WTC11 (cell line): ENCODE data around the gene KPTN. TPM values are rescaled to one million over a fixed set of nuclear protein-coding genes. Genes with fewer than 3 reads are reported as not detected.

Experiments used
- ATAC-seq: fragments of 200-7000 bp; cut with Tn5 transposase; 2 replicates; pipeline ENCODE4 v1.10.0; 2021; ENCODE audit warnings: mild to moderate bottlenecking, moderate library complexity
- CTCF ChIA-PET: fragments of 300-600 bp; sonication (Branson Sonifier 250); formaldehyde crosslinking; loops from one replicate; lab custom pipeline; 2021; ENCODE audit warnings: antibody characterized with exemption; lab: Charles Lee
- POLR2A ChIA-PET: fragments of 350-600 bp; sonication (Branson Sonifier 250); formaldehyde crosslinking; loops from one replicate; lab custom pipeline; 2021; ENCODE audit warnings: antibody characterized with exemption; lab: Charles Lee
- DNase-seq: peaks from one replicate; pipeline ENCODE4 v3.0.0; 2021; ENCODE audit warnings: low spot score
- H3K27ac Mint-ChIP-seq: 2 replicates; pipeline ENCODE4 v1.8.0; 2021; ENCODE audit warnings: mixed read lengths
- H3K27me3 Mint-ChIP-seq: 2 replicates; pipeline ENCODE4 v1.8.0; 2021; ENCODE audit warnings: low read depth, mild to moderate bottlenecking, moderate library complexity, mixed read lengths
- H3K36me3 Mint-ChIP-seq: 2 replicates; pipeline ENCODE4 v1.8.0; 2021; ENCODE audit warnings: mixed read lengths
- H3K4me1 Mint-ChIP-seq: 2 replicates; pipeline ENCODE4 v1.8.0; 2022; ENCODE audit warnings: mixed read lengths
- H3K4me3 Mint-ChIP-seq: 2 replicates; pipeline ENCODE4 v1.8.0; 2021; ENCODE audit warnings: mild to moderate bottlenecking, moderate library complexity, mixed read lengths
- H3K9me3 Mint-ChIP-seq: 2 replicates; pipeline ENCODE4 v1.8.0; 2021; ENCODE audit warnings: mixed read lengths
- ARID4B ChIP-seq: sonication (generic); formaldehyde crosslinking; IDR thresholded peaks from 2 replicates; pipeline ENCODE4 v1.8.0; 2023; ENCODE audit warnings: missing genetic modification reagents, mild to moderate bottlenecking, borderline replicate concordance
- ATF3 ChIP-seq: sonication (generic); formaldehyde crosslinking; conservative IDR thresholded peaks from 2 replicates; pipeline ENCODE4 v1.8.1; 2022; ENCODE audit warnings: mild to moderate bottlenecking, missing genetic modification reagents
- CBFB ChIP-seq: sonication (generic); formaldehyde crosslinking; IDR thresholded peaks from 2 replicates; pipeline ENCODE4 v1.8.1; 2022; ENCODE audit warnings: mild to moderate bottlenecking, low read depth, missing genetic modification reagents
- ELF4 ChIP-seq: sonication (generic); formaldehyde crosslinking; IDR thresholded peaks from 2 replicates; pipeline ENCODE4 v1.8.1; 2022; ENCODE audit warnings: low read depth, mild to moderate bottlenecking, moderate library complexity, missing genetic modification reagents
- ETV6 ChIP-seq: sonication (generic); formaldehyde crosslinking; IDR thresholded peaks from 2 replicates; pipeline ENCODE4 v1.8.1; 2022; ENCODE audit warnings: mild to moderate bottlenecking, missing genetic modification reagents
- FOXK1 ChIP-seq: sonication (generic); formaldehyde crosslinking; IDR thresholded peaks from 2 replicates; pipeline ENCODE4 v1.8.0; 2022; ENCODE audit warnings: mild to moderate bottlenecking, moderate library complexity, missing genetic modification reagents
- JUN ChIP-seq: sonication (generic); formaldehyde crosslinking; IDR thresholded peaks from 2 replicates; pipeline ENCODE4 v1.8.0; 2023; ENCODE audit warnings: mild to moderate bottlenecking, missing genetic modification reagents
- MLX ChIP-seq: sonication (generic); formaldehyde crosslinking; IDR thresholded peaks from 2 replicates; pipeline ENCODE4 v1.8.1; 2023; ENCODE audit warnings: mild to moderate bottlenecking, missing genetic modification reagents, moderate library complexity
- MYBL2 ChIP-seq: sonication (generic); formaldehyde crosslinking; IDR thresholded peaks from 2 replicates; pipeline ENCODE4 v1.8.1; 2023; ENCODE audit warnings: mild to moderate bottlenecking, moderate library complexity, missing genetic modification reagents
- NFE2L1 ChIP-seq: sonication (generic); formaldehyde crosslinking; IDR thresholded peaks from 2 replicates; pipeline ENCODE4 v1.8.1; 2023; ENCODE audit warnings: missing genetic modification reagents
- NR1H2 ChIP-seq: sonication (generic); formaldehyde crosslinking; IDR thresholded peaks from 2 replicates; pipeline ENCODE4 v1.9.0; 2021; ENCODE audit warnings: mild to moderate bottlenecking, moderate library complexity, missing genetic modification reagents
- OVOL2 ChIP-seq: fragments of 250-450 bp; sonication (Bioruptor Pico); IDR thresholded peaks from 2 replicates; pipeline ENCODE4 v1.9.0; 2021; ENCODE audit warnings: mild to moderate bottlenecking, borderline replicate concordance
- PREB ChIP-seq: sonication (generic); formaldehyde crosslinking; IDR thresholded peaks from 2 replicates; pipeline ENCODE4 v1.8.1; 2022; ENCODE audit warnings: mild to moderate bottlenecking, missing genetic modification reagents, moderate library complexity, borderline replicate concordance
- RORB ChIP-seq: fragments of 250-450 bp; sonication (Bioruptor Pico); IDR thresholded peaks from 2 replicates; pipeline ENCODE4 v1.9.0; 2021; ENCODE audit warnings: mild to moderate bottlenecking
- SMAD3 ChIP-seq: sonication (generic); formaldehyde crosslinking; IDR thresholded peaks from 2 replicates; pipeline ENCODE4 v1.8.0; 2022; ENCODE audit warnings: missing genetic modification reagents, mild to moderate bottlenecking, borderline replicate concordance
- SMAD4 ChIP-seq: sonication (generic); formaldehyde crosslinking; IDR thresholded peaks from 2 replicates; pipeline ENCODE4 v1.8.0; 2022; ENCODE audit warnings: mild to moderate bottlenecking, missing genetic modification reagents
- STAT6 ChIP-seq: sonication (generic); formaldehyde crosslinking; conservative IDR thresholded peaks from 2 replicates; pipeline ENCODE4 v1.8.1; 2023; ENCODE audit warnings: mild to moderate bottlenecking, low read depth, missing genetic modification reagents, moderate library complexity
- TEAD4 ChIP-seq: sonication (generic); formaldehyde crosslinking; IDR thresholded peaks from 2 replicates; pipeline ENCODE4 v1.8.0; 2022; ENCODE audit warnings: mild to moderate bottlenecking, missing genetic modification reagents
- TP53 ChIP-seq: sonication (generic); formaldehyde crosslinking; IDR thresholded peaks from 2 replicates; pipeline ENCODE4 v1.8.1; 2023; ENCODE audit warnings: mild to moderate bottlenecking, missing genetic modification reagents
- ZBTB21 ChIP-seq: sonication (generic); formaldehyde crosslinking; IDR thresholded peaks from 2 replicates; pipeline ENCODE4 v1.8.1; 2023; ENCODE audit warnings: mild to moderate bottlenecking, missing genetic modification reagents, borderline replicate concordance
- ZBTB43 ChIP-seq: sonication (generic); formaldehyde crosslinking; IDR thresholded peaks from 2 replicates; pipeline ENCODE4 v1.8.1; 2023; ENCODE audit warnings: mild to moderate bottlenecking, missing genetic modification reagents
- ZNF138 ChIP-seq: sonication (generic); formaldehyde crosslinking; conservative IDR thresholded peaks from 2 replicates; pipeline ENCODE4 v1.8.1; 2022; ENCODE audit warnings: mild to moderate bottlenecking, moderate library complexity, missing genetic modification reagents
- ZNF219 ChIP-seq: sonication (generic); formaldehyde crosslinking; IDR thresholded peaks from 2 replicates; pipeline ENCODE4 v1.8.0; 2023; ENCODE audit warnings: missing genetic modification reagents, mild to moderate bottlenecking, borderline replicate concordance
- ZNF263 ChIP-seq: sonication (generic); formaldehyde crosslinking; IDR thresholded peaks from 2 replicates; pipeline ENCODE4 v1.8.1; 2022; ENCODE audit warnings: low read depth, mild to moderate bottlenecking, moderate library complexity, missing genetic modification reagents
- ZNF671 ChIP-seq: fragments of 250-450 bp; sonication (Bioruptor Pico); IDR thresholded peaks from 2 replicates; pipeline ENCODE4 v1.8.0; 2021; ENCODE audit warnings: mild to moderate bottlenecking
- total RNA-seq: library from RNA; stranded (reverse); gene quantifications from 3 replicates; pipeline ENCODE4 v1.2.3, GENCODE V29; 2021

The KPTN gene
- total RNA-seq, 1 experiment from 2014 or later = 24.5 TPM

GRCh38 chr19:47520839-47521238 is 36.8 kb upstream of the KPTN start:
- ChIA-PET CTCF (interaction anchor here (0.6 to 5.1 kb wide), 14 partner anchors 11 to 234 kb away, joined by 3 to 39 read pairs (median 4); partner anchors contain the start of gene EHD2), POLR2A (interaction anchor here (0.6 kb wide), 1 partner anchor 99 kb away, joined by 3 read pairs; no protein-coding TSS in a partner anchor)
- Mint-ChIP-seq H3K27ac (no peak overlapping the region), H3K4me1 (peaks cover 9% of the 10 kb centered on the region), H3K27me3 (peaks cover 4% of the 10 kb centered on the region; the same call in 1 of the 2 replicates), H3K36me3 (no peaks in the 10 kb centered on the region), H3K9me3 (no peaks in the 10 kb centered on the region), H3K4me3 (no peak overlapping the region)
- no peak for ATAC-seq
- no peak for TF ChIP-seq JUN (CRISPR knock-in tag)
- no peak for TF ChIP-seq OVOL2 (CRISPR knock-in tag)
- no peak for TF ChIP-seq TP53 (CRISPR knock-in tag)
- TF ChIP-seq MLX (CRISPR knock-in tag) = no peak
- TF ChIP-seq ATF3 (CRISPR knock-in tag) = no peak
- TF ChIP-seq SMAD4 = no peak
- TF ChIP-seq ZNF138 (CRISPR knock-in tag) = no peak
- no peak for TF ChIP-seq ZBTB43 (CRISPR knock-in tag)
- TF ChIP-seq RORB (CRISPR knock-in tag) = no peak
- TF ChIP-seq PREB = no peak
- no peak for TF ChIP-seq ZNF219 (CRISPR knock-in tag)
- TF ChIP-seq SMAD3 (CRISPR knock-in tag) = no peak
- TF ChIP-seq ELF4 (CRISPR knock-in tag) = no peak
- no peak for DNase-seq

GRCh38 chr19:47520343-47520806 is 36.4 kb upstream of the KPTN start:
- ATAC-seq = no peak
- no peaks in the 10 kb centered on the region for H3K36me3 Mint-ChIP-seq
- CTCF ChIA-PET = interaction anchor here (0.6 to 5.1 kb wide), 16 partner anchors 11 to 234 kb away, joined by 3 to 39 read pairs (median 4); partner anchors contain the start of gene EHD2
- POLR2A ChIA-PET = interaction anchor here (0.6 kb wide), 2 partner anchors 93 to 100 kb away, joined by 3 to 4 read pairs; no protein-coding TSS in a partner anchor
- peaks cover 12% of the 10 kb centered on the region for H3K4me1 Mint-ChIP-seq
- no peak overlapping the region for H3K4me3 Mint-ChIP-seq
- peaks cover 4% of the 10 kb centered on the region; the same call in 1 of the 2 replicates for H3K27me3 Mint-ChIP-seq
- no peak for DNase-seq
- no peaks in the 10 kb centered on the region for H3K9me3 Mint-ChIP-seq
- no peak overlapping the region for H3K27ac Mint-ChIP-seq
- TF ChIP-seq NR1H2 (CRISPR knock-in tag) (no peak), MYBL2 (CRISPR knock-in tag) (no peak), ARID4B (no peak), NFE2L1 (no peak), JUN (CRISPR knock-in tag) (no peak), CBFB (CRISPR knock-in tag) (no peak), ETV6 (no peak), OVOL2 (CRISPR knock-in tag) (no peak), ZNF671 (CRISPR knock-in tag) (no peak), FOXK1 (CRISPR knock-in tag) (no peak), ZNF263 (CRISPR knock-in tag) (no peak), STAT6 (CRISPR knock-in tag) (no peak), TP53 (CRISPR knock-in tag) (no peak), ZBTB21 (CRISPR knock-in tag) (no peak), TEAD4 (CRISPR knock-in tag) (no peak)
